GM19328 (cell line): ENCODE results near the gene TMEM61.

Experiments
- ATAC-seq: cut with Tn5 transposase; IDR thresholded peaks from one replicate; pipeline ENCODE4 v1.9.1; 2021; ENCODE audit warnings: mild to moderate bottlenecking, moderate library complexity; ENCODE audit not compliant: unreplicated experiment

The TMEM61 gene

DNA sequence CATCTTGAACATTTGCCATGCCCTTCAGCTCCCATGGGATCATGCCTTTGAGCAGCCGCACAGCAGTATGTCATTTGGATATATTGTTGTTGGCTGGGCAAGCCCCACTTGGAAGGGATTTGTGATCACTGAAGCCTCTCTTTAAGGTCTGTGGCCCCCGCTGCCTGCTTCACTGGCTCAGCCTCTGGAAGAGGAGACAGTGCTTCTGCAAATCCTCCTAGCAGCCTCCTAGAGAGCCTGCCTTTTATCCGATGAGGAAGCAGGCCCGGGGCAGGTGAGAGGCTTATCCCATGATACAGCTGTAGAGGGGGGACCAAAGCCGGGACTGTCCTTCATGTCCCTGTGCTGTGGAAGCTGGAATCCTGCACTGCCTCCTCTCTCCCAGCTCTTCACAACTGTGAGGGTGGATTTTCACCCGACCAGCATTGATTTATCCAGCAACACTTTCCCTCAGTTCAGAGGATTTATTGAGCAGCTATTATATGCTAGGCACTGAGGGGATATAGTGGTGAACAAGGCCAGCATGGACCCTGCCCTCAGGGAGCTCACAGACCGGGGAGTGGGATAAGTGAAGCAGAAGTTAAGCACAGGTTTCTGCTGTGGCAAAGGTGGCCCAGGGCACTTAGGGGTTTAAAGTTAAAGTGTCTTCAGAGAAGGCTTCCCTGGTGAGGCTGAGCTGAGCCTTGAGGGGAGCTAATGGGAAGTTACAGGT lies 3.9 kb downstream of the TMEM61 start:
- ATAC-seq: no peak

DNA sequence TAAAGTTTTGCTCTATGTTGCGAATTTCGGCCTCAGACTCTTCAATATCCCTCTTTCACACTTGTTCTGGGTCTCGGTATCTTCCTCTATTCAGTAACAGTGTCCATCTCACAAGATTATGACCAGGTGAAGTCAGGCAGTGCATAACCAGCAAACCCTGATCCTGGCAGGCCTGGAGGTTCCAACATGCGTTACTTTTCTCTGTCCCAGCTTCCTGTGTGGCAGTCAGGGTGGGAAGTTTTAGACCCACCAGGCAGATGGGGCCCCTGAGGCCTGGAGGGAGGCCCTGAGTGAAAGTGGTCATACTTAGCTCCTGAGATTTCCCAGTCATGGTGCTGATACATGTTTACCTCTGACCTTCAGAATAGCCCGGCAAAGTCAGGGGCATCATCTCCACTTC lies 5.1 kb downstream of the TMEM61 start:
- ATAC-seq: no peak

DNA sequence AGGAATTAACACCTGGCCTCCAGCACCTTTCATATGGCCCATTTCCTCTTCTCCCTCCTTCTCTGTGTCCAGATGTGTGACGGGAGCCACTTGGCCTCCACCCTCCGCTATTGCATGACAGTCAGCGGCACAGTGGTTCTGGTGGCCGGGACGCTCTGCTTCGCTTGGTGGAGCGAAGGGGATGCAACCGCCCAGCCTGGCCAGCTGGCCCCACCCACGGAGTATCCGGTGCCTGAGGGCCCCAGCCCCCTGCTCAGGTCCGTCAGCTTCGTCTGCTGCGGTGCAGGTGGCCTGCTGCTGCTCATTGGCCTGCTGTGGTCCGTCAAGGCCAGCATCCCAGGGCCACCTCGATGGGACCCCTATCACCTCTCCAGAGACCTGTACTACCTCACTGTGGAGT lies 5.6 kb downstream of the TMEM61 start:
- ATAC-seq: no peak

DNA sequence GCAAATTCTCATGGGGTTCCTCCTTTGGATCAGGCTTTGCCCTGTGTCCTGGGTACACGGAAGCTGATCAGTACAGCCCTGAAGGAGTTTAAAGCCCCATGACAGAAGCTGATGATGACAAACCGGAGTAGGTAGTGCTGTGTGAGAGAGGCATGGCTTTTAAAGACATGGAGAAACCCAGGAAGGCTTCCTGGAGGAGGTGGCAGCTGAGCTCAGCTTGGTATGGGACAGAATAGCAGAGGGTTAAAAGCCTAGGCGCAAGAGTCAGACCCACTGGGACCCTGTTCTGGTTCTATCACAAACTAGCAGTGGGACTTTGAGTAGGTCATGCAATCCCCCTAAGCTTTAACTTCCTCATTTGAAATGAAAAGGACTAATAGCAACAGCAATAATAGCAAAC lies 6.1 kb downstream of the TMEM61 start:
- ATAC-seq: no peak

DNA sequence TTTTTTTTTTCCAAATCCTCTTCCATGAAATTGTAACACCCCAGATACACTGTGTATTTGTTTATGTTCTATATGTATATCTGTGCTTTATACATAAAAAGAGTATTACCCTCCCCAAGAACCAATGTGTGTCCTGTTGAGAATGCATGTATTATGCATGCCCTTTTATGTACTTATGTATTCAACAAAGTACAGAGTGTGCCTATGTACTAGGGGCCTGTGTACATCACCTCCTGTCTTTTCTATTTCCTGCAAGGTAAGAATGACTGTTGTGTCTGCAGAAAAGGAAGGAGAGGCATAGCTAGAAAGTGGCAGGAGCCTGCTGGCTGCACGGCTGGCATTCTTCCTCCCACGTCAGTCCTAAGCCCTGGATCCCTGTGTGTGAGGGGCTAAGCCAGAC lies 7.0 kb downstream of the TMEM61 start:
- no peak for ATAC-seq

DNA sequence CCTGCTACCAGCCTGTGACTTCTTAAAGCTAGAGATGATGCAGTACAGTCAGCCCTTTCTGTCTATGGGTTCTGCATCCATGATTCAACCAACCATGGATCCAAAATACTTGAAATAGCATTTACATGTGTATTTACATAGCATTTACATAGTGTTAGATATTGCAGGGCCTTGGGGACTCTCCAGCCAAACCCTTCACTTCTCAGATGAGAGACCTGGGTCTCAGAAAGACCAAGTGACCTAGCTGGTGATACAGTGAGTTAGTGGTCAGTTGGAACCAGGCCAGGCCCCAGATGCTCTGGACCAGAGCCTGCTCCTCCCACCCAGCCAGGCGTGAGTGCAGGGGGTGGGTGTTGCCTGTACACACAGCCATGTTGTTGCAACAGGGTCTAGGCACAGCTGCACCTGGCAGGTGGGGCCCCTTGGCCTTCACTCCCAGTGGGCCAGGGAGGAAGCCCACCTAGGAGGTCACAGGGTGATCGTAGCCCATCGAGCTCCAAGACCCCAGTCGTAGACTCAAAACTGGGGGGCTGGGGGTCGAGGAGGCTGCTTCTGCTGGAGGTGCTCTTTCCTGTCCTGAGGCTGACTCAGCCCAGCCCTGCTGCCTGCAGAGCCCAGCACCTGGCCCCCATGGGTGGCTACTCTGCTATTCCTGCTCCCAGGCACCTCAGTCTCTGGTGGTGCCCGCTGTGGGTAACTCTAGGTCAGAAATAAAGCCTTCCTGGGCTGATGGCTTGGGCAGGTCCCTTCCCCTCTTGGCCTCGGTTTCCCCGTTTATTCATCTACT lies 7.7 kb downstream of the TMEM61 start:
- no peak for ATAC-seq

DNA sequence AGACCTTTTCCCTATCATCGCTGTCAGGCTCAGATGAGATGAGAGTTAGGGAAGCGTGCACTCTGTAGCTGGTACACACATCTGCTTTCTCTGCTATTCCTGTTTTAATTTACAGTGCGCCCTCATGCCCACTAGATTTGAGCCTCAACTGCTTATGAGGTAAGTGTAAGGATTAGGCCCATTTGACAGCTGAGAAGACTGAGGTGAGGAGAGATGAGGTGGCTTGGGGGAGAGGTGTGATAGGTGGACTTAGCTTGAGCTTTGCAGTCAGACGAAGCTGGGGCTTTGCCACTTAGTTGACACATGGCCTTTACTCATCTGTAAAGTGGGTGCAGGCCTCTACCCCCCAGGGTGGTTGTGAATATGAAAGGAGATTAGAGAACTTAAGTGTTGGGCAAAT lies 8.5 kb downstream of the TMEM61 start:
- ATAC-seq: no peak

DNA sequence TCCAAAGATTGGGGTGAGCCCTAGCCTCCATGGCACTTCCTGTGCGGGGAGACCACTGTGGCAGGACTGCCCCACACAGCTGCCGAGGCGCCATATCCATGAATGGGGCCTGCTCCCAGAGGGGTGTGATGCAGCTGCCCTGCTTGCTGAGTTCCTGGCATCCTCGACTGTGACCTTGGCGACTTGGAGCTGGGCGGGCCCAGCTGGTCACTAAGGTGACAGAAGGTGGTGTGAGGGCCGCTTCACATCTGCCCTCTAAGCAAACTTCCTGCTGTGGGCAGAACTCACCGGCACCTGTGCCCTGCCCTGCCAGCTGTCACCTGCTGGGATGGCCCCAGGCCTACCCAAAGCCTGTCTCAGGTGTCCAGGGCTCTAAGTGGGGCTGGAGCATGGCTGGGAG lies 9.0 kb downstream of the TMEM61 start:
- no peak for ATAC-seq

DNA sequence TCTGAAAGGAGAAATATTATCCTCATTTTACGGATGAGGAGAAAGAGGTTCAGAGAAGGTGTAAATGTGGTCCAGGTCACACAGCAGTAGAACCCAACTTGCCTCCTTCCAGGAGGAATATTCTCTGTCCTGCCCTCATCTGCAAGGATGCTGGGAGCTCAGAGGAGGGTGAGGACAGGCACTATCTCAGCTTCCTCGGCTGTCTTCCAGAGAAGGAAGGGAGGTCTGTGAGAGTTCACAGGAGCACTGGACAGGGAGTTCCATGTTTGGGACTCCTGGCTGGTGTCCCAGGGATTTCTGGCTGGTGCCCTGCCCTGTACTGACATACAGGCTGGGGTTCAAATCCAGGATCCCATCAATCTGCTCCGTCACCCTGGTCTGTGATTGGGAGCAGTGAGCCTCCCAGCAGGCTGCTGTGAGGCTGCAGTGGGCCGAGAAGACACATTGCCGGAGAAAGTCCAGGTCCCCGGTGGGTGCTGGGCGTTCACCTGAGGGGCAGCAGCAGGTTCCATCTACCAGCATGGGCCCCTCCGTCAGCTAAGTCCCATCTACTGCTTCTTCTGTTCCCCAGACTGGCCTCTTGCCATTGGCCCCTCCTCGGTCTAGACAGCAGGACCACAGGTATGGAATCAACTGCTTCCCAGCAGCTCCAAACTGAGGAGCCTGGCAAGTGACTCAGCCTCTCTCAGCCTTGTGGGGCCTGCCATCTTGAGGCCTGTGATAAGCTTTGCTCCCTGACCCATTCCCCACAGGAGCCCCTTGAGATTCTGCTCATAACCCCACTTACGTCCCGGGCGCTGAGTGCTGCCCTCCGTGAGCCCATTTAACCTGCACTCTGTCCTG lies 9.8 kb downstream of the TMEM61 start:
- ATAC-seq: no peak

DNA sequence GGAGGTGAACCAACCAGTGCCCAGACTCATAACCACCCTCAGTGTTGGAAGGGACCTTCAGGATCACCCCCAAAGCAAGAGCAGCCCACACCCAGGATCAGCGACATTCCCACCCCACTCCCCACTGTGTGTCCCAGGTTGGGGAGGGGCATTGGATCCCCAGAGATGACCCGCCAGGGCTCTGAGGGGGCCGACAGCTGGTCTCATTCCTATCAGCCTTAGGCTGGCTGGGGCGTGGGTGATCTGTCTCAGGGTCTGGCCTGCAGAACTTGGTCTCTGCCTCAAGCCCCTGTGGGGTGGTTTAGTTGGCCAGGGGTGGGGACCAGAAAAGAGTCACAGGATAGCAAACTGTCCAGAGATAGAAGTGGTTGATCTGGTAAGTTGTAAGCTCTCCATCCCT lies 10.5 kb downstream of the TMEM61 start:
- no peak for ATAC-seq

DNA sequence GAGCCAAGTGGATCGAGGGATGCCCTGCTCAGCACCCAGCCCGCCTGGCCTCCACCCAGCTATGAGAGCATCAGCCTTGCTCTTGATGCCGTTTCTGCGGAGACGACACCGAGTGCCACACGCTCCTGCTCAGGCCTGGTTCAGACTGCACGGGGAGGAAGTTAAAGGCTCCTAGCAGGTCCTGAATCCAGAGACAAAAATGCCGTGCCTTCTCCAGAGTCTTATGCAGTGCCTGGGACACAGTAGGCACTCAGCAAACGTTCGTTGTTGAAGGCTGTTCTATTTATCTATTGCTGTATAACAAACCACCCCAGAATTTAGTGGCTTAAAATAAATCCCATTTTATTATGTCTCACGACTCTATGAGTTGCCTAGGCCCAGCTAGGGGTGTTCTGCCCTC lies 11.5 kb downstream of the TMEM61 start:
- ATAC-seq: no peak

DNA sequence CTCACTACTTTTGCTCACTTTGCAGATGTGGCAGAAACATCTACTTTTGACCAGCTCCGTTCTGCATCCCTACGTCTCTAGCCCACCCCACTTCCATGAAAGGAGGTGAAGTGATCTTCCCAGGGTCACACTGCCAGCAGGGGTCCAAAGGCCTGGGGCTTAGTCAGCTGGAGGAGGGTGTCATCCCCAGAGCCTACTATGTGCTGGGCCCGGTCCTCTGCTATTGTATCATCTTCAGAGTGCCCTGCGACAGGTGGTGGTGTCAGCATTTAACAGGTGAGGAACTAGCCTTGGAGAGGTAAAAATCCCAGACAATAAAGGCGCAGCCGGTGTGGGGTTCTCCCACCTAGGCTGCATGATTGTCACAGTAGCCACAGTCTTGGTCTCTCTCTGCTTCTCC lies 12.7 kb downstream of the TMEM61 start:
- ATAC-seq: no peak

DNA sequence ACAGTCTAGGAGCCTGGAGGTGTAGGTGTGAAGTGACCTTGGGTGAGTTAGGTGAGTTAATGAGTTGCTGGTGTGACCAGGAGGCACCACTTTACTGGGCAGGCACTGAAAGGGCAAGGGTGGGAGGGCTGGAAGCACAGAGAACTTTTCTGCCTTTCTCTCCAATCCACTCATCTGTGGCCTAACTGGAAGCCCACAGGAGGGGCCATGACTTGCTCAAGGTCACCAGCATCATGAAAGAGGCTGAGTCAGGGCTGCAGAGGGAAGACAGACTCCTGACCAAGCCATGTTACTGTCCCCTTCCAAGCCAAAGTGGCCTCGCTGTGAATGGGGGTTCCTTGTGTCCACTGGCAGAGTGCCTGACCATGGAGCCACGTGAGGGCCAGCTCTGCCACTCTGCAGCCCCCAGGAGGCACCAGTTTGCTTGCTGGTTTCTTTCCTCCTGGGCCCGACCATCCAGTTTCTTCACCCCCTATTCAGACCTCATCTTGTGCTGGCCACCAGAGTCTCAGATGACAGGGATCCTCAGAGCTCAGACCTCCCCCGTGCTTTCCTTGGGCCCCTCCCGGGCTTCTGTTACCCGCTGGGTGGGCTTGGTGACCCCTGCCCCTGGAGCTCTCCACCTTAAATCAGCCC lies 14.0 kb downstream of the TMEM61 start:
- ATAC-seq: no peak

DNA sequence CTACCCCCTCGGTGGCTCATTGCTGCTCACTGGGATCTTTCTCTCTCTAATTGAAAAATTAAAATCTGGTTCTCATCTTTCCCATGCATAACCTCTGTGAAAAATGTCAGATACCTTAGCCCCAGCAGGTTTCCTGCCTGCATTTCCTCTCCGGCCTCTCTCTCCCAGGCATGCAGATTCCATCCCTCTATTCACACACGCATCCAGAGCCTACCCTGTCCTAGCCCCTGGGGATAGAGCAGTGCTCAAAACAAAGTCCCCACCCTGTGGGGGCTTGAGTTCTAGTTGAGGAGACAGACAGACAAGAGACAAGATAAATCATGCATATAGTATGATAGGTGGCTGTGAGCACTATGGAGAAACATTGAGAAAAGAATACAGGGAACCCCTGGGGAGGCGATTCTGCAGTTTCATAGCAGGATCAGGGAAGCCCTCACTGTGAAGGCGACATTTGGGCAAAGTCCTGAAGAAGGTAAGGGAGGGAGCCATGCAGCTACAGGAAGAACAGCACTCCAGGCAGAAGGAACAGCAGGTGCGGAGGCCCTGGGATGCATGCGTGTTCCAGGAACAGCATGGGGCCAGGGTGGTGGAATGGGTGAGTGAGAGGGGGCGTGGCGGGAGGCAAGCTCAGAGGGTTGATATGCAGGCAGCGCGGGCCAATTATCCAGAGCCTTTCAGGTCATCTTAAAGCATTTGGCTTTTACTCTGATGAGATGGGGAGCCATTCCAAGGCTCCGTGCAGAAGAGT lies 14.8 kb downstream of the TMEM61 start:
- ATAC-seq: no peak

DNA sequence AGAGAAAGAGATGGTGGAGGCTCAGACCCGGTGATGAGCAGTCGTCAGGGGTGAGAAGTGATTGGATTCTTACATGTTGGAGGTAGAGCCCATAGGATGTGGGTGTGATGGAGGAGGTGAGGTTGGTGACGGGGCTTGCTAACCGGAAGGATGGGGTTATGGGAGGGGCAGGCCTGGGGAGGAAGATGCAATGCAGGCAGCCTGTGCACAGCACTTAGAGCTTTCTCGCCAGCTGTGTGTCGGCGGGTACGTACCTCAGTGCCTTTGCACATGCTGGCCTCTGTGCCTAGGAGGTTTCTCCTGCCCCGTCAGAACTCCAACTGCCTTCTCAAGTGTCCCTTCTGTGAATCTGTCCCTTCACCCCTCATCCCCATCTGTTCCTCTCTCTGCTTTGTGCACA lies 15.4 kb downstream of the TMEM61 start:
- no peak for ATAC-seq

DNA sequence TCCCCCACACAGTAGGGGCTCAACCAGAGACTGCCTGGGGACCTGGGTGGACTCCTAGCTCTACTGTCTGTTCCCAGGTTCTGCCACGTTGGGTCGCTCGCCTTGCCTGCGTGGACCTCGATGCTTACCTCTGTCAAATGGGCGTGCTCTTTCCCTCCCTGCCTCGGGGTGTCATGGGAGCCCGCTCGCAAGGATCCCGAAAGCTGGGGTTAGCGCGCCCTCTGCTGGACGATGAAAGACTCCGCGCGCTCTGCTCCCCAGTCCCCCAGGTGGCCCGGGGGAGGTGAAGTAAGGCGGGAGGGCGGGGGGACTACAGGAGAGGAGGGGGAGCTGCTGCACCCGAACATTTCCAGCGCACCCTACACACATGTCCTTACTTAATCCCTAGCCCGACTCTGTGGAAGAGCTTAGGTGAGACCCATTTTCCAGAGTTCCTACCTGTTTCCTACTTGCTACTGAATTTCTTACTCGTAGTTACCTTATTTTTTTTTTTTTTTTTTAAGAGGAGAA lies 16.0 kb downstream of the TMEM61 start:
- ATAC-seq: peak; percentile 60

DNA sequence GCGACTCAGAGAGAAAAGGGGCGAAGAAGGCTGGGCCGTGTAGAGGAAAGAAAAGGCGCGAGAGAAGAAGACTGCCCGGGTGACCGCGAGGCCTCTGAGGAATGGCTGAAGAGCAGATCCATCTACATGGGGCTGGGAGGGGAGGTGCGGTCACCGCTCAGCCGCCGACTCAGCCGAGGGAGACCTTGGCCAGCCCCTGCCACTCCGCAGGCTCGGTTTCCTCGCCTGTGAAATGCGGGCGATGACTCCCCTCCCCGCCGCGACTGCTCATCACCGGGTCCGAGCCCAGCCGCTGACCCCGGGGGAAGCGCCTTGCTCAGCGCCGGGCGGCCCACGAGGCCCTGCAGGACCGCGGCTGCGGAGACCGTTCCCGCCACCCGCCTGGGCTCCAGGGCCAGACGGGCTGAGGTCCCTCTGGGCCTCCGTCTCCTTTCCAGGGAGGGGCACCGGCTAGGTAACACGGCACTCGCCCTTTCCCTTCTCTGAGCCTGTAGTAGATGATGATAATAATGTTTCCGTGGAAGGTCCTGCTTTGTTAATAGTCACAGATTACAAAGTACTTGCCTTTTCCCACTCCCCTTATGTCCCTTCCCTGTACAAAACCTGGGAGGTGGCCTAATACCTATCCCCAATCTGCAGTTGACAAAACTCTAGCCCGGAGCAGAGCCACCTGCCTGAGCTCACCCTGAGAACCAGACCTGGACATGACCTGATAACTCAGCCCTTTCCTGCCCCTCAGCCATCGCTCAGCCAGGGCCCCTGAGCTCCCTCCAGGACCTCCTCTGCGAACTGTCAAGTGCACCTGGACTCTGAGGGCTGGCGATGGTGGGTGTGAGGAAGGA lies 16.7 kb downstream of the TMEM61 start:
- no peak for ATAC-seq

DNA sequence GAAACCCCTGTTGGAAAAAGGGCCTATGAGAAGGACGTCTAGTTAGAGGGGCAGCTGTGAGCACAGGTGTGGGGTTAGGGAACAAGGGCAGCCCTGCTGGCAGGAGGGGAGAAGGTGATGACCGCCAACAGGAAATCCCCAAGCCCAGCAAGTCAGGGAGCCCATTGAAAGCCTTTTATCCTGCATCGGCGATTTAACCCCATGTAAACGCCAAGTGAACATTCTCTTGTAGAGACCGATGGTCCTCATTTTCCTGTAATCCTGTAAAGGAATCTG lies 17.2 kb downstream of the TMEM61 start:
- no peak for ATAC-seq

DNA sequence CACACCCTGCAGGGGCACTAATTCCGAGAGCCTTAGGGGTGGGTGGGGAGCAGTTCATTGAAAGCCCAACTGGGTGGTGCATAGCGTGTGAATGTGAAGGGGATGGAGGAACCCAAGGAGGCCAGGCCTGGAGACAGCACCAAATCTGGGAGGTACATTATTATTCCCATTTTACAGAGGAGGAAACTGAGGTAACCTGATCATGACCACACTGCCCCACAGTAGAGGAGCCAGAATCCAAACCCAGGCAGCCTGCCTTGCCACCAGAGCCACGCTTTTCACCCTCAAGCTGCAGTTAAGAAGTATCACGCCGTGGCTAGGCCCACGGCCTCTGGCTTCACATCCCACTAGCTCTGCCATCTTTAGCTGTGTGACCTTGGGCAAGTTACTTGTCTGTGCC lies 17.7 kb downstream of the TMEM61 start:
- ATAC-seq: no peak

DNA sequence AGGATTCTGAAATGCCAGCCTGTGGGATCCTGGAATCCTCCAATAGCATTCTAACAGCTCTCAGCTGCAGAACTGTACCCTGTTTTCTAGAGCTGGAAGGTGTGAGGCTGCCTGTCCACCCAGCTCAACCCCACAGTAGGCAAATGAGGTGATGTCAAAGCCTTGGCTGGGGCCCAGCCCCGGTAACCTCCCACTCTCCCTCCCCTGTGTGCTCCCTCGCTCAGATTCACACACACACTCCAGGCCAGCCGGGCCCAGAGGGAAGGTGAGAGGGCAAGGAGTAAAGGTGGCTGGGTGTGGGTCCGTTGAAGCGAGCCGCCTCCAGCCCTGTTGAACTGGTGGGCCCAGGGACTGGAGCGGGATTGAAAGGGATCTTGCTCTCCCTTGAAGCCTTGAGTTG lies 18.2 kb downstream of the TMEM61 start, which contains the start of gene BSND:
BSND (plus strand) TSS at position 257 of the 400 bp plus-strand sequence. CDS start 254 bp downstream, outside the sequence.
- ATAC-seq: no peak
